Heart left ventricle (tissue), 16 donors: ENCODE measurements around the gene AFF3. TPM values are rescaled to one million over a fixed set of nuclear protein-coding genes. Genes with fewer than 3 reads are reported as not detected.

Experiments
- ATAC-seq, 4 donors: fragments of 200-7000 bp; cut with Tn5 transposase; one replicate each; pipeline ENCODE4 v1.9.1; 2020 to 2022; ENCODE audit warnings: moderate library complexity in 4 of 4, mild to moderate bottlenecking in 3 of 4, moderate number of reproducible peaks in 1 of 4
- DNase-seq, 5 donors: peaks; one replicate each; pipeline ENCODE4 v3.0.0-alpha.2; 2020
- H3K27ac ChIP-seq, 12 donors: fragments of 200-600 bp; sonication (generic) in 4 of 12; one replicate each; pipeline versions ENCODE4 v1.5.0 to v1.8.0; 2016 to 2022; ENCODE audit warnings: mild to moderate bottlenecking in 2 of 12
- H3K27me3 ChIP-seq, 9 donors: fragments of 200-600 bp; sonication (generic) in 2 of 9; one replicate each; pipeline versions ENCODE4 v1.5.1 to v1.8.0; 2016 to 2022; ENCODE audit warnings: mild to moderate bottlenecking in 3 of 9
- H3K36me3 ChIP-seq, 9 donors: fragments of 200-600 bp; sonication (generic) in 2 of 9; one replicate each; pipeline versions ENCODE4 v1.5.0 to v1.8.0; 2018 to 2022; ENCODE audit warnings: mild to moderate bottlenecking in 2 of 9
- H3K4me1 ChIP-seq, 12 donors: fragments of 200-600 bp; sonication (generic) in 4 of 12; one replicate each; pipeline versions ENCODE4 v1.5.0 to v1.8.0; 2016 to 2022; ENCODE audit warnings: mild to moderate bottlenecking in 3 of 12
- H3K4me3 ChIP-seq, 12 donors: fragments of 200-600 bp; sonication (generic) in 4 of 12; one replicate each; pipeline versions ENCODE4 v1.5.0 to v1.8.0; 2017 to 2022; ENCODE audit warnings: mild to moderate bottlenecking in 9 of 12, moderate library complexity in 4 of 12
- H3K9me3 ChIP-seq, 12 donors: fragments of 200-600 bp; sonication (generic) in 4 of 12; one replicate each; pipeline versions ENCODE4 v1.5.0 to v1.8.0; 2016 to 2022; ENCODE audit warnings: mild to moderate bottlenecking in 1 of 12
- CTCF ChIP-seq, 12 donors: fragments of 200-600 bp; sonication (generic) in 4 of 12; IDR thresholded peaks; one replicate each; pipeline versions ENCODE4 v1.5.0 to v1.8.0; 2018 to 2022; ENCODE audit warnings: antibody characterized with exemption in 12 of 12, mild to moderate bottlenecking in 5 of 12
- POLR2A ChIP-seq, 2 donors: fragments of 450-650 bp; IDR thresholded peaks; one replicate each; pipeline ENCODE4 v1.6.1; 2017; ENCODE audit warnings: antibody characterized with exemption in 2 of 2, mild to moderate bottlenecking in 2 of 2, moderate library complexity in 2 of 2
- WGBS, 4 donors: extraction: QIAGEN DNeasy Blood & Tissue Kit in 2 of 4; methylation state at CpG; one replicate each; pipeline versions ENCODE4 v1.1.5 to v1.1.7; 2013 to 2018; 5-methylcytosine and 5-hydroxymethylcytosine counted together
- intact Hi-C, 10 donors: fragments of 100-400 bp; cut with DNase I; formaldehyde crosslinking; loops; one replicate each; pipeline versions ENCODE4 v1.11.1 to v1.14.2; 2022
- polyA plus RNA-seq, 2 donors: library from polyadenylated mRNA; stranded (reverse); fragments of 200-250 nt; gene quantifications; one replicate each; pipeline ENCODE4 v1.2.3, GENCODE V29; 2013
- total RNA-seq, 9 donors: library from RNA; depleted of rRNA in 2 of 9; stranded (reverse); fragments of >200 nt in 2 of 9; fragmentation: NEBNext Ultra II Directional in 3 of 9; extraction: Animal tissue kit (Norgen Biotek cat#: 25700) in 3 of 9; gene quantifications; one replicate each; pipeline versions ENCODE4 v1.1.0 to v1.2.4, GENCODE V29; 2016 to 2023
- donor health status: ischemic (EF 13 %, LVEDD 7.1; RV severe dilation, severe dysfunction).
- donor health status: healthy with polysubstance abuse.
- donor health status: DM: no; HTN: yes; CAD: no.
- donor health status: DM: no; HTN: no; CAD: no.
- donor health status: ischemic (EF 25% LVEDD 6.9; RV normal size, moderate dysfunction).
- donor health status: ischemic (EF 25% LVEDD 5.7; RV mildly dilated, moderate dysfunction).
- donor health status: healthy.
- donor health status: DM: yes; HTN: yes; CAD: no.
- donor health status: ischemic (EF 35%, LVEDD 5.7; RV mildly dilated, moderate dysfunction).
- donor health status: nonischemic (EF 11% LVEDD 7.7; RV severe dilation, severe dysfunction).
- donor health status: DM: yes; HTN: yes; CAD: no.
- donor health status: PGD.
- donor health status: ischemic (EF 29% LVEDD 5.4; RV normal size, mild dysfunction).
- donor health status: nonischemic (EF 23%, LVEDD 6.1; RV moderate dilation, normal function).

The AFF3 gene
- total and polyA plus RNA-seq, 11 donors: 1.3 to 15.5 (median 4.7) TPM

GRCh38 chr2:99860720-99861375 is 281.5 kb downstream of the AFF3 start:
- TF ChIP-seq POLR2A (IDR thresholded peaks at IDR 0.05): no peak
- TF ChIP-seq CTCF (IDR thresholded peaks at IDR 0.05): no peak
- no peak for DNase-seq
- H3K9me3 ChIP-seq: peaks cover 0 to 5% (median 0%) of the 10 kb centered on the region in 12 donors
- no peaks in the 10 kb centered on the region for H3K36me3 ChIP-seq
- no peaks in the 10 kb centered on the region for H3K27me3 ChIP-seq
- intact Hi-C loops: no loop called here
- peaks cover 0 to 34% (median 15%) of the 10 kb centered on the region in 12 donors for H3K4me1 ChIP-seq
- 95 to 97% (median 96%) methylated on average over 4 of the region's 4 CpGs for WGBS, 4 donors
- H3K4me3 ChIP-seq: no peak overlapping the region
- H3K27ac ChIP-seq: no peak overlapping the region
- no peak for ATAC-seq

GRCh38 chr2:99858951-99859596 is 283.3 kb downstream of the AFF3 start:
- Histone ChIP-seq H3K9me3 (peaks cover 0 to 12% (median 0%) of the 10 kb centered on the region in 12 donors), H3K27me3 (no peaks in the 10 kb centered on the region), H3K4me1 (peaks cover 0 to 22% (median 2%) of the 10 kb centered on the region in 12 donors), H3K27ac (no peak overlapping the region), H3K4me3 (no peak overlapping the region), H3K36me3 (no peaks in the 10 kb centered on the region)
- DNase-seq (no peak), ATAC-seq (no peak)
- intact Hi-C loops: no loop called here
- TF ChIP-seq CTCF (IDR thresholded peaks at IDR 0.05) (no peak), POLR2A (IDR thresholded peaks at IDR 0.05) (no peak)
- WGBS, 4 donors: 93 to 96% (median 94%) methylated on average over 6 of the region's 6 CpGs

- H3K9me3 ChIP-seq: peaks cover 0 to 12% (median 0%) of the 10 kb centered on the region in 12 donors
- 86 to 99% (median 95%) methylated on average over 4 of the region's 4 CpGs for WGBS, 4 donors
- no peak overlapping the region for H3K27ac ChIP-seq
- no peak for TF ChIP-seq POLR2A (IDR thresholded peaks at IDR 0.05)
- TF ChIP-seq CTCF (IDR thresholded peaks at IDR 0.05): no peak
- no peak for ATAC-seq
- intact Hi-C loops: no loop called here
- DNase-seq: no peak
- H3K4me3 ChIP-seq: no peak overlapping the region
- H3K4me1 ChIP-seq: peaks cover 0 to 21% (median 2%) of the 10 kb centered on the region in 12 donors
- no peaks in the 10 kb centered on the region for H3K36me3 ChIP-seq
- no peaks in the 10 kb centered on the region for H3K27me3 ChIP-seq
These were observed 284.4 kb downstream of the AFF3 start for GRCh38 chr2:99857867-99858444.

- 91 to 97% (median 95%) methylated on average over 1 of the region's 1 CpG for WGBS, 4 donors
- peaks cover 0 to 15% (median 2%) of the 10 kb centered on the region in 12 donors for H3K4me1 ChIP-seq
- H3K9me3 ChIP-seq: peaks cover 0 to 12% (median 0%) of the 10 kb centered on the region in 12 donors
- no peaks in the 10 kb centered on the region for H3K27me3 ChIP-seq
- DNase-seq: no peak
- H3K27ac ChIP-seq: no peak overlapping the region
- intact Hi-C loops: no loop called here
- no peaks in the 10 kb centered on the region for H3K36me3 ChIP-seq
- no peak for ATAC-seq
- TF ChIP-seq CTCF (IDR thresholded peaks at IDR 0.05): no peak
- no peak for TF ChIP-seq POLR2A (IDR thresholded peaks at IDR 0.05)
- H3K4me3 ChIP-seq: no peak overlapping the region
These were observed 285.0 kb downstream of the AFF3 start for GRCh38 chr2:99857372-99857771.
